Measurements from ENCODE around the gene GM2A. TPM values are rescaled to one million over a fixed set of nuclear protein-coding genes. Genes with fewer than 3 reads are reported as not detected.

Gene GM2A
- total RNA-seq, 1 experiment from 2014 or later, result 27.6 TPM

GRCh38 chr5:151218177-151218576, 34.8 kb upstream of the GM2A start:
- no peaks in the 10 kb centered on the region for H3K9me3 Mint-ChIP-seq (ENCODE audit: unreplicated experiment)
- peak in 1 of 2 experiments; percentile 16 for DNase-seq
- peaks cover 12% of the 10 kb centered on the region for H3K4me1 Mint-ChIP-seq (ENCODE audit: low read depth, unreplicated experiment)
- CTCF ChIA-PET, result no interaction called here
- Histone ChIP-seq H3K4me3 (ENCODE audit: low read depth, low read length) (no peak overlapping the region), H3K27me3 (replicated peaks; ENCODE audit: control insufficient read depth, insufficient read depth, low read length) (no peaks in the 10 kb centered on the region), H3K9me3 (no peaks in the 10 kb centered on the region), H3K4me1 (peaks cover 28% of the 10 kb centered on the region), H3K36me3 (ENCODE audit: control insufficient read depth, insufficient read depth, low read length) (no peaks in the 10 kb centered on the region)
- no peaks in the 10 kb centered on the region for H3K36me3 Mint-ChIP-seq (ENCODE audit: insufficient read depth, unreplicated experiment)
- H3K27ac Mint-ChIP-seq (ENCODE audit: unreplicated experiment), result no peak overlapping the region
- no peaks in the 10 kb centered on the region for H3K27me3 Mint-ChIP-seq (ENCODE audit: insufficient read depth, unreplicated experiment)
- no TSS peak for BruUV-seq (replicated peaks)
- no peak overlapping the region for H3K4me3 Mint-ChIP-seq (ENCODE audit: unreplicated experiment)
- POLR2A ChIA-PET, result no interaction called here
- intact Hi-C loops (cut with micrococcal nuclease; ENCODE audit: unreplicated experiment), result no loop called here
- TF ChIP-seq, protein P1, sequence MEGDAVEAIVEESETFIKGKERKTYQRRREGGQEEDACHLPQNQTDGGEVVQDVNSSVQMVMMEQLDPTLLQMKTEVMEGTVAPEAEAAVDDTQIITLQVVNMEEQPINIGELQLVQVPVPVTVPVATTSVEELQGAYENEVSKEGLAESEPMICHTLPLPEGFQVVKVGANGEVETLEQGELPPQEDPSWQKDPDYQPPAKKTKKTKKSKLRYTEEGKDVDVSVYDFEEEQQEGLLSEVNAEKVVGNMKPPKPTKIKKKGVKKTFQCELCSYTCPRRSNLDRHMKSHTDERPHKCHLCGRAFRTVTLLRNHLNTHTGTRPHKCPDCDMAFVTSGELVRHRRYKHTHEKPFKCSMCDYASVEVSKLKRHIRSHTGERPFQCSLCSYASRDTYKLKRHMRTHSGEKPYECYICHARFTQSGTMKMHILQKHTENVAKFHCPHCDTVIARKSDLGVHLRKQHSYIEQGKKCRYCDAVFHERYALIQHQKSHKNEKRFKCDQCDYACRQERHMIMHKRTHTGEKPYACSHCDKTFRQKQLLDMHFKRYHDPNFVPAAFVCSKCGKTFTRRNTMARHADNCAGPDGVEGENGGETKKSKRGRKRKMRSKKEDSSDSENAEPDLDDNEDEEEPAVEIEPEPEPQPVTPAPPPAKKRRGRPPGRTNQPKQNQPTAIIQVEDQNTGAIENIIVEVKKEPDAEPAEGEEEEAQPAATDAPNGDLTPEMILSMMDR (IDR thresholded peaks at IDR 0.05; ENCODE audit: insufficient read depth in 1 of 2, low read depth in 1 of 2, low read length in 1 of 2, severe bottlenecking in 1 of 2, unreplicated experiment in 1 of 2), result no peak

GRCh38 chr5:151219138-151219537, 33.8 kb upstream of the GM2A start:
- intact Hi-C loops (cut with micrococcal nuclease; ENCODE audit: unreplicated experiment), result no loop called here

DNA sequence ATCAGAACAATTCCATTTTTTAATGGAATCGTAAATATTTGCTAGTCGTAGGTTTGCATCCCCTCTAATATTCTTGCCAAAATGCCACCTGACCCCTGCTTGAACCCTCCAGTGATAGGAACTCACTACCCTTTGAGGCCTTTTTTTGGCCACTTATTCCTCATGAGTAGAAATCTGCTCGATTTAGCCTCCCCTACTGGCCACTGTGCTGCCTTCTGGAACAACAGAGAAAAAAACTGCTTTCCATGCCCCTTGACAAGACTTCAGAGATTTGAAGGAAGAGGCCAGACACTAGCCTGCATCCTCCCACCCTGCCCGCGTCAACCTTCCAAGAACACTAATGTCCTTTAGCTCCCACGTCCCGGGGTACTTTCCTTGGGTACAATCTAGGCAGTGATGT, 33.2 kb upstream of the GM2A start:
- CTCF ChIA-PET, result no interaction called here

More at GRCh38 chr5:151219138-151219537, 33.8 kb upstream of the GM2A start:
- H3K9me3 Mint-ChIP-seq (ENCODE audit: unreplicated experiment), result no peaks in the 10 kb centered on the region
- TF ChIP-seq, protein P1 (IDR thresholded peaks at IDR 0.05; ENCODE audit: insufficient read depth in 1 of 2, low read depth in 1 of 2, low read length in 1 of 2, severe bottlenecking in 1 of 2, unreplicated experiment in 1 of 2), result no peak
- no peaks in the 10 kb centered on the region for H3K36me3 Mint-ChIP-seq (ENCODE audit: insufficient read depth, unreplicated experiment)
- H3K4me3 Mint-ChIP-seq (ENCODE audit: unreplicated experiment), result no peak overlapping the region
- Histone ChIP-seq H3K4me1 (peaks cover 25% of the 10 kb centered on the region), H3K27me3 (replicated peaks; ENCODE audit: control insufficient read depth, insufficient read depth, low read length) (no peaks in the 10 kb centered on the region), H3K9me3 (no peaks in the 10 kb centered on the region), H3K36me3 (ENCODE audit: control insufficient read depth, insufficient read depth, low read length) (no peaks in the 10 kb centered on the region), H3K4me3 (ENCODE audit: low read depth, low read length) (no peak overlapping the region)
- peaks cover 12% of the 10 kb centered on the region for H3K4me1 Mint-ChIP-seq (ENCODE audit: low read depth, unreplicated experiment)
- H3K27me3 Mint-ChIP-seq (ENCODE audit: insufficient read depth, unreplicated experiment), result no peaks in the 10 kb centered on the region
- no peak for DNase-seq
- no peak overlapping the region for H3K27ac Mint-ChIP-seq (ENCODE audit: unreplicated experiment)
- CTCF ChIA-PET, result no interaction called here
- BruUV-seq (replicated peaks), result no TSS peak
- POLR2A ChIA-PET, result no interaction called here

More for the DNA sequence above, 33.2 kb upstream of the GM2A start:
- no peak overlapping the region for H3K4me3 ChIP-seq (ENCODE audit: low read depth, low read length)
- H3K36me3 Mint-ChIP-seq (ENCODE audit: insufficient read depth, unreplicated experiment), result no peaks in the 10 kb centered on the region
- no peaks in the 10 kb centered on the region for H3K36me3 ChIP-seq (ENCODE audit: control insufficient read depth, insufficient read depth, low read length)
- H3K4me1 ChIP-seq, result peaks cover 18% of the 10 kb centered on the region
- no peaks in the 10 kb centered on the region for H3K9me3 ChIP-seq
- H3K27me3 Mint-ChIP-seq (ENCODE audit: insufficient read depth, unreplicated experiment), result no peaks in the 10 kb centered on the region
- no TSS peak for BruUV-seq (replicated peaks)
- no peak overlapping the region for H3K27ac Mint-ChIP-seq (ENCODE audit: unreplicated experiment)
- no peaks in the 10 kb centered on the region for H3K9me3 Mint-ChIP-seq (ENCODE audit: unreplicated experiment)
- H3K4me3 Mint-ChIP-seq (ENCODE audit: unreplicated experiment), result no peak overlapping the region
- intact Hi-C loops (cut with micrococcal nuclease; ENCODE audit: unreplicated experiment), result no loop called here
- POLR2A ChIA-PET, result no interaction called here
- peaks cover 9% of the 10 kb centered on the region for H3K4me1 Mint-ChIP-seq (ENCODE audit: low read depth, unreplicated experiment)
- no peaks in the 10 kb centered on the region for H3K27me3 ChIP-seq (replicated peaks; ENCODE audit: control insufficient read depth, insufficient read depth, low read length)
- no peak for DNase-seq
- TF ChIP-seq, protein P1 (IDR thresholded peaks at IDR 0.05; ENCODE audit: insufficient read depth in 1 of 2, low read depth in 1 of 2, low read length in 1 of 2, severe bottlenecking in 1 of 2, unreplicated experiment in 1 of 2), result no peak
